UCSD-AML1 (cell line): ENCODE data around the gene PEAR1.

Source experiments
- DNase-seq: peaks from one replicate; lab custom pipeline; 2025; ENCODE audit not compliant: unreplicated experiment; lab: John Stamatoyannopoulos, UW

Gene PEAR1

DNA sequence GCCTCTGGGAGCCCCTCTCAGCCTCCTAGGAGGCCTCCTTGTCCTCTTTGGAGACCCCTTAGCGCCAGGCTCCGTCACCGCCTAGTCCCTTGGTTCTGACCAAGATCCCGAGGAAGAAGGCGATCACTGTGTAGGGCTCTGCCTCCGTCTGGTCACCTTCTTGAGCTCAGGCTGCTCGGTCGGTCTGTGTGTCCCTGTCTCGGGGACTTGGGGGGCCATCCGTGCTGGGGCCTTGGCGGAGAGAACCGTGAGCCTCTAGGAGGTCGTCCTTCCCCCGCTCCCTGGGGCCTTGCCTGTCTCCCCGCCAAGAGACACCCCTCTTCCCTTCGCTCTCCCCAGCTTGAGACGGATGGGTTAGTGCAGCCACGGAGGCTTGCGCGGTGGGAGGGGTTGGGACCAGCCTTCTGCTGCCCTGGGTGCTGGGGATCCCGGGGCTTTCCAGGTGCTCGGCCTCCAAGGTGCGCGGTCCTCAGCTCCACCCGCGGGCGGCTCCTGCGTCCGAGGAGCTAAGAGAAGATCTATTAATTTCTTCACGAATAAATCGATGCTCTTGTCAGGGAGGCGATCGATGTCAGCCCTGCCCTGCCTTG is 33.9 kb upstream of the PEAR1 start:
- DNase-seq, result no peak

DNA sequence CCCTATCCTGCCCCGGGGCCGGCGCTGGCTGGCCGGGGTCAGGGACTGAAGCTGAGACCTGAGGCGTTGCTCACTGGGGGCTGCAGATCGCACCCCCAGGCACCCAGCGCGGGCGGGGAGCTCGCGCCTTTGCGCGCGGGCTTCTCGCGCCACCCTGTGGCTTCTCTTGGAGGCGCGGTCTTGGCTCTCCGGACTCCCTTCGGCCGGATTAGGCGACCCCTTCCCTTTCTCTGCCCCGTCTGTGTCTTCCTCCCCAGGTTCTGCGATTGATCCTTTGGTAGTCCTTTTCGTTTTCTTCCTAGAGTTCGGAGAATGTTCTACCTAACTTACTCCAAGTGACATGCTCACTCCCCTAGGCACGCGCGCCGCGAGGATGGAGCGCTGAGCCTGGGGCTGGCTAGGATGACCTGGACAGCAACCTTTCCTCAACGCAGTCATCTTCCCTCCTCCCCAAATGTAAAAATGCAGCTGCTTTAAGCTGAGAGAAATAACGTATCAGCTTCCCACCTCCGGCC is 33.3 kb upstream of the PEAR1 start:
- DNase-seq, result peak; percentile 73

DNA sequence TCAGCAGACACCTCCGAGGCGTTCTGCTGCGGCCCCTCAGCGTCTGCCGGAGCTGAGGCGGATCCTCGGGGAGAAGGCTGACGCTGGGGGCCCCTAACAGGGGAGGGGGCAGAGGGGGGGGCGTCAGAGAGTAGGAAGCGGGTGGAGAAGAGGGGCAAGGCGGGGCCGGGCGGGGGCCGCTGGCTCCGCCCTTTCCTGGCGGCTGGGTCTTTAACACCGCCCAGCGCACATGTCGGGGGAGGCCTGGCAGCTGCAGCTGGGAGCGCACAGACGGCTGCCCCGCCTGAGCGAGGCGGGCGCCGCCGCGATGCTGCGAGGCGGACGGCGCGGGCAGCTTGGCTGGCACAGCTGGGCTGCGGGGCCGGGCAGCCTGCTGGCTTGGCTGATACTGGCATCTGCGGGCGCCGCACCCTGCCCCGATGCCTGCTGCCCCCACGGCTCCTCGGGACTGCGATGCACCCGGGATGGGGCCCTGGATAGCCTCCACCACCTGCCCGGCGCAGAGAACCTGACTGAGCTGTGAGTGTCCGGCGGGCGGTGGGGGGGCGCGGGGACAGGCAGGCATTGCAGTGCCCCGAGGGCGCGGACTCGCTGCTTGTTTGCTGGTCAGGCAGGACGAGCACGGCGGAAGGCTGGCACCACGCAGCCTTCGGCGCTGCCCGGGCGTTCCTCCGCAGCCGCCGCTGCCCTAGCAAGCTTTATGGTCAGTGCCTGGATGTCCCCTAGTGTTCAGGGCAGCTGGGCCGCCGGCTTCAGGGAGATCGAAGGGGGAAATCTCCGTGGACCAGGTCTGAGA is 32.7 kb upstream of the PEAR1 start, which contains the start of gene NTRK1:
TSS of gene NTRK1 (plus strand) at position 238 of the 796 bp plus-strand sequence. CDS start at position 308, 70 bp downstream.
- DNase-seq, result peak; percentile 80

- DNase-seq, result no peak
These were observed 30.9 kb upstream of the PEAR1 start for GRCh38 chr1:156862584-156862983.

DNA sequence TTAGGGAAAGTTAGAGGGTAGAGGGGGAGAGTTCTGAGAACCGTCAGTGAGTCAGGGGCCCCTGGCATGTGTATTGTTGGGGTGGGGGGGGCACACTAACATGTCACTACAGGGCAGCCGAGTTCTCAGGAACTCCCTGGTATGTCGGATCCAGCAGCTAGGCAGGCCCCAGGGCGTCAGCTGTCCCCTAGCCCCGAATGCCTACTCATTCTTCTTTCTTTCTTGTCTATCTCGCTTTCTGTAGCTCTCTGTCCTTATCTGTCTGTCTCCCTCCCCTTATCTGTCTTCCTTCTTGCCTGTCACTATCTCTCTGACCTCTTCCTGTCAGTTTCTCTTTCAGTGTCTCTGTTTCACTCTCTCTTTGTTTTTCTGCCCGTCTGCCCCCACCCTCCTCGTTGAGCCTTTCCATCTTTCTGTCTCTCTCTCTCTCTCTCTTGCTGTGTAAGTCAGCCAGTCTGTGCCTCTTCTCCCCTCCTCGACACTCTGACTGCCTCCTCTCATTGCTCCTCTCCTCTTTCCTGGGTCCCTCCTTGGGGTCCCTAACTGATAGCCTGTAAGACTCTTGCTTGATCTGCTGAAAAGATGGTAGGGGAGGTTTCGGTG is 30.4 kb upstream of the PEAR1 start:
- DNase-seq, result no peak

DNA sequence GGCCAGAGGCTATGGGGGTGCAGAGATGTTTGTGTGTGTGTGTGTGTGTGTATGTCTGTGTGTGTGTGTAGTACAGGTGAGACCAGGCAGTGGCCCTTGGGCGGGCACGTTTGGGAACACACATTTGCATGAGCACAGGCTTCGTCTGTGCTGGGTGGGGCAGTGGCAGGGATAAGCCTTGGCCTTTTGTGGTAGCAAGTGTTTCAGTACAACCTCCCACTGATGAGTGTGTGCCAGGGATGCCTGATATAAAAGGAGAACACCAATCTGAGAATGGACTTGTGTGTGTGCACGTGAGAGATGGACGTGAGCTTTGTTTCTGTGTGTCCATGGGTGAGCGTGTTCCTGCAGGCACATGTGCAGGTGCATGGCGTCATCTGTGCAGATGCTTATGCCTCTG is 29.9 kb upstream of the PEAR1 start:
- DNase-seq, result no peak

DNA sequence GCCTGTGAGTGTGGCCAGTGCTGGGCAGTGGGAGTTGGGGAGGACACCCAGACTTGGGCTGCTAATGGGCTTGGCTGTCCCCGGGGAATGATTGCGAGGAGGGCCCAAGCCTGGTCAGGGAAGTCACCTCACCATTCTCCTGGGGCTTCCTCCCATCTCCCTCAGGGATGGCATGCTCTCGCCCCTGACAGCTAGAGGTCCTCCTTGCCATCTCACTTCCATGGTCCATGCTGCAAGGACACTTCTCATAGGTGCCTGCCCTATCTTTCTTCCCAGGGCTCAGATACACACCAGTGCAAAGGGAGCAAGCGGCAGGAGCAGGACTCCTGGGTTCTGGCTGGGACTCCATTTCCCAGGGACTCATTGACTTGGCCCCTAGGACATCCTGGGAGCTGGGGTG is 28.7 kb upstream of the PEAR1 start:
- DNase-seq, result peak; percentile 30

DNA sequence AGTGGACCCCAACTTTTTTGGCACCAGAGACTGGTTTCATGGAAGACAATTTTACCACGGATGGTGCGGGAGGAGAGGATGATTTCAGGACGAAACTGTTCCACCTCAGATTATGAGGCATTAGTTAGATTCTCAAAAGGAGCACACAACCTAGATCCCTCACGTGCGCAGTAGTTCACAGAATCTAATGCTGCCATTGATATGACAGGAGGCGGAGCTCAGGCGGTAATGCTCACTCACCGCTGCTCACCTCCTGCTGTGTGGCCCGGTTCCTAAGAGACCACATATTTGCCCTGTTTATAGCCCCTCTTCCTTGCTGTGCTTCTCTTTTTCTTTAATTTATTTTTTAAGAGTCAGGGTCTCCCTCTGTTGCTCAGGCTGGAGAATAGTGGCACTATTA is 28.3 kb upstream of the PEAR1 start:
- DNase-seq, result no peak

GRCh38 chr1:156865865-156866248 is 27.7 kb upstream of the PEAR1 start:
- no peak for DNase-seq

DNA sequence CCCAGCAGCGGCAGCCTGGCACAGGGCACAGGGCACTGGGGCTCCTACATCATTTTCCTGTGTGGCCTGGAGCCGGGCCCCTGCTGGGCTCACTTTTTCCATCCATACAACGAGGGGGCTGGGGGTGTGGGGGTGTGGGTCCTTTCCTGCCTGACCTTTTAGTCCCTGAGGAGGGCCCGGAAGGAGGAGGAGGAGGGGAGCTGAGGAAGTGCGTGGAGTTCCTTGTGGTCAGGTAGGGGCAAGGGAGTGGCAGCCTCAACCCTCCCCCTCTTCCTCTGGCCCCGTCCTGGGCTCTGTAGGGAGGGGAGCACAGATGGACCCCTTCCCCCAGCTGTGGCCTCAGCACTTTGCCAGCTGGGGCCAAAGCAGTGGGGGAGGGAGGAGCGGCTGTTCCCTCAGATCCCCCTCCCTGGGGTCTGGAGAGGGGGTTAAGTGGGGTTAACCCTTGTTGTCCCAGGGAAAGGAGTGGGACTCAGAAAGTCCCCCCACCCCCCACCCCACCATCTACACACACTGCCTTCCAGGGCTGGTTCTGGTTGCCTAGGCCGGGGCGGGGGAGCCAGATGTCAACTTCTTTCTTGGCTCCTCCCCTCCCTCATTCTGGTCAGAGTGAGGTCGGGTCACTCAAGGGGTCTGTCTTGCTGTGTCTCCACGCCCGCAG is 27.1 kb upstream of the PEAR1 start:
- DNase-seq, result peak; percentile 91

DNA sequence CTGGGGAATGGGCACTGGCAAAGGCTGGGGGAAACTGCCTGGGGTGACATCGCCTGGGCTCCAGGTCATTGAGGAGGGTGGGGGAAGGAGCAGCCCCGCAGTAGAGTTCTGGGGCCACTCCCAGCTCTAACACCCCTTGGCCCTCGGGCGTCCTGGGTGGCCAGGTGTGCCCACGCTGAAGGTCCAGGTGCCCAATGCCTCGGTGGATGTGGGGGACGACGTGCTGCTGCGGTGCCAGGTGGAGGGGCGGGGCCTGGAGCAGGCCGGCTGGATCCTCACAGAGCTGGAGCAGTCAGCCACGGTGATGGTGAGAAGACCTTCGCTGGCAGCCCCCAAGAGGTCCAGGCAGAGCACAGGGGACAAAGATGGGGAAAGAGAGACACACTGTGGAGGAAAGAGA is 25.2 kb upstream of the PEAR1 start:
- no peak for DNase-seq

- no peak for DNase-seq
These were observed 24.1 kb upstream of the PEAR1 start for GRCh38 chr1:156869455-156869854.

- no peak for DNase-seq
These were observed 19.9 kb upstream of the PEAR1 start for GRCh38 chr1:156873659-156874058.

- DNase-seq, result no peak
These were observed 19.4 kb upstream of the PEAR1 start for GRCh38 chr1:156874142-156874541.

GRCh38 chr1:156874572-156875340 is 18.8 kb upstream of the PEAR1 start:
- DNase-seq, result no peak

GRCh38 chr1:156875341-156875615 is 18.2 kb upstream of the PEAR1 start:
- no peak for DNase-seq

- DNase-seq, result no peak
These were observed 17.2 kb upstream of the PEAR1 start for GRCh38 chr1:156876281-156876680.

GRCh38 chr1:156877433-156878170 is 15.9 kb upstream of the PEAR1 start:
- DNase-seq, result no peak

DNA sequence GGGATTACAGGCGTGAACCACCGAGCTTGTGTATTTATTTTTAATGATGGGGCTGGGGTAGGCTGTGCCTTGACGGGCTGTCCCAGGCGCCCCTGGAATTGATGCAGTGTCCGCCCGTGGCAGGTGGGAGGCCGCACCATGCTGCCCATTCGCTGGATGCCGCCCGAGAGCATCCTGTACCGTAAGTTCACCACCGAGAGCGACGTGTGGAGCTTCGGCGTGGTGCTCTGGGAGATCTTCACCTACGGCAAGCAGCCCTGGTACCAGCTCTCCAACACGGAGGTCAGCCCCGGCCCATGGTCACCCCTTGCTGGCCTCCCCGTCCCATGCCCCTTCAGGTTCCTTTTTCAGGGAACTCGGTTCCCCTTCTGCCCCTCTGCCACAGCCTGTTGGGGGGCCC is 13.6 kb upstream of the PEAR1 start:
- no peak for DNase-seq

- no peak for DNase-seq
These were observed 13.0 kb upstream of the PEAR1 start for GRCh38 chr1:156880473-156880872.
